Measurements from ENCODE around the gene MYH14. TPM values are rescaled to one million over a fixed set of nuclear protein-coding genes. Genes with fewer than 3 reads are reported as not detected.

MYH14 gene
- total RNA-seq, 1 donor from 2014 or later = not detected

DNA sequence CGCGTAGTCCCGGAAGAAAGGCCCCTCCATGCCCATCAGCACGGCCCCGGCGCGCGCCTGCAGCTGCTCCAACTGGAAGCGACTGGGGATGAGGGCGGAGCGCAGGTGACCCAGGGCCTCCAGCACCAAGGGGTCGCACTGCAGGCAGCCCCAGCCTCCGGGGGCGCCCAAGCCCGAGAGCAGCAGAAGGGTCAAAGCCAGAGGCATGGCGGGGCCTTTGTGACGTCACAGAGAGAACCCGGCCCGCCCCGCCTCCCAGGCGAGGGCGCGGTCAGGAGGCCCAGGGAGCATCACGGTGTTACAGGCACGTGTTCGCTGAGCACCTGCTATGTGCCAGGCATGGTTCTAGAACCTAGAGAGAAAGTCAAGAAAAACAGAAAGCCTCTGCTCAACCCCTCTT, 40.4 kb upstream of the MYH14 start, which contains the start of gene IZUMO2:
Gene IZUMO2, minus strand, starts transcription at position 294 of the 400 bp plus-strand sequence. Its CDS starts 87 bp downstream, at position 207.
- intact Hi-C loops (cut with micrococcal nuclease) = no loop called here
- Mint-ChIP-seq H3K4me1 (no peaks in the 10 kb centered on the region), H3K36me3 (ENCODE audit: low read depth) (no peaks in the 10 kb centered on the region), H3K27ac (no peak within 1 kb of the TSS), H3K27me3 (peaks cover 10% of the 10 kb centered on the region), H3K4me3 (no peak within 1 kb of the TSS), H3K9me3 (peaks cover 8% of the 10 kb centered on the region)
- ChIA-PET CTCF (no interaction called here), POLR2A (no interaction called here)
- DNase-seq = no peak
- no peak for ATAC-seq (ENCODE audit: low read depth)
- TF ChIP-seq CTCF (IDR thresholded peaks at IDR 0.05) = no peak

DNA sequence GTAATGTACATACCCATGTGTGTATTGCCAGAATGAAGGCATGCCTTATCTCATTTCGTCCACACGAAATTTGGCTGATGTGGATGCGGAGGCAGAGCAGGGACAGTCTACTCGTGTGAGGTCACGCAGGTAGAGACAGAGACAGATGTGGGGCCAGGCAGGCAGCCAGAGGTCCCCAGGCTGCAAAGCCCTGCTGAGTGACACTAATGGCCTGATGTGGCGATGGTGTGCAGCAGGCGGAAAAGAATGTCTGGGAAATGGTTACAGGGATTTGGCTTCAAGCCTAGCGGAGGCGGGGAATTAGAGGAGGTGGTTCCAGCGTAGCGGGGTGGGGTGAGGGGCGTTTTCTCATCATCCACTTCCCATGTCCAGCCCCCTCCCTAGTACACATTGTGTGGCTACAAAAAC, 36.1 kb upstream of the MYH14 start:
- TF ChIP-seq CTCF (IDR thresholded peaks at IDR 0.05) = no peak
- POLR2A ChIA-PET = no interaction called here
- Mint-ChIP-seq H3K4me1 (no peaks in the 10 kb centered on the region), H3K9me3 (no peaks in the 10 kb centered on the region), H3K27me3 (peaks cover 17% of the 10 kb centered on the region), H3K36me3 (ENCODE audit: low read depth) (no peaks in the 10 kb centered on the region), H3K27ac (no peak overlapping the region), H3K4me3 (no peak overlapping the region)
- no peak for ATAC-seq (ENCODE audit: low read depth)
- CTCF ChIA-PET = no interaction called here
- intact Hi-C loops (cut with micrococcal nuclease) = no loop called here
- DNase-seq = no peak

DNA sequence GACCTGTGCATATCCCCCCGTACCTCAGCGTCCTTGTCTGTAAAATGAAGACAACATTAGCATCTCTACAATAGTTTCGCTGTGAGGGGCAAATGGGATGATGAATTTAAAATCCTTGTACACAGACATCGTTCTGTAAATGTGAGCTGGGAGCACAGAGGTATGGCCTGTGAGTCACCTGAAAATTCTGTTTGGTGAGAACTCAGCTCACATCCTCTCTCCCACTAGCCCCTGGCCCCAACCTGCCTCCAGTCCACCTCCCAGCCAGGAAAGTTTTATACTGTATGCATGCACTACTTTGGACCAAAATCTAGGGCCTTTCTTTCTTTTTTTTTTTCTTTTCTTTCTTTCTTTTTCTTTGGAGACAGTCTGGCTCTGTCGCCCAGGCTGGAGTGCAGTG, 31.7 kb upstream of the MYH14 start:
- Mint-ChIP-seq H3K9me3 (peaks cover 4% of the 10 kb centered on the region), H3K27me3 (peaks cover 15% of the 10 kb centered on the region), H3K27ac (no peak overlapping the region), H3K4me1 (no peaks in the 10 kb centered on the region), H3K4me3 (no peak overlapping the region), H3K36me3 (ENCODE audit: low read depth) (no peaks in the 10 kb centered on the region)
- ATAC-seq (ENCODE audit: low read depth) = no peak
- ChIA-PET POLR2A (no interaction called here), CTCF (no interaction called here)
- no peak for DNase-seq
- intact Hi-C loops (cut with micrococcal nuclease) = no loop called here
- no peak for TF ChIP-seq CTCF (IDR thresholded peaks at IDR 0.05)

DNA sequence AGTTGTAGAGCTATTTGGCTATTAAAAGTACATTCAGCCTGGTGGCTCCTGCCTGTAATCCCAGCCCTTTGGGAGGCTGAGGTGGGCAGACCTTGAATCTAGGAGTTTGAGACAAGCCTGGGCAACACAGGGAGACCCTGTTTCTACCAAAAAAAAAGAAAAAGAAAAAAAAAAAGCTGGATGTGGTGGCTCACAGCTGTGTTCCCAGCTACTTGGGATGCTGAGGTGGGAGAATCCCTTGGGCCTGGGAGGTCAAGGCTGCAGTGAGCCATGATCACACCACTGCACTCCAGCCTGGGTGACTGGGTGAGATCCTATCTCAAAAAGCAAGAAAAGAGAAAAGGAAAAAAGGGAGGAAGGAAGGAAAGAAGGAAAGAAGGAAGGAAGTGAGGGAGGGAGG, 30.7 kb upstream of the MYH14 start:
- intact Hi-C loops (cut with micrococcal nuclease) = no loop called here
- peaks cover 4% of the 10 kb centered on the region for H3K9me3 Mint-ChIP-seq
- no peak for ATAC-seq (ENCODE audit: low read depth)
- POLR2A ChIA-PET = no interaction called here
- DNase-seq = no peak
- no peaks in the 10 kb centered on the region for H3K36me3 Mint-ChIP-seq (ENCODE audit: low read depth)
- peaks cover 13% of the 10 kb centered on the region for H3K27me3 Mint-ChIP-seq
- no peak overlapping the region for H3K4me3 Mint-ChIP-seq
- H3K27ac Mint-ChIP-seq = no peak overlapping the region
- CTCF ChIA-PET = no interaction called here
- TF ChIP-seq CTCF (IDR thresholded peaks at IDR 0.05) = no peak
- H3K4me1 Mint-ChIP-seq = no peaks in the 10 kb centered on the region

DNA sequence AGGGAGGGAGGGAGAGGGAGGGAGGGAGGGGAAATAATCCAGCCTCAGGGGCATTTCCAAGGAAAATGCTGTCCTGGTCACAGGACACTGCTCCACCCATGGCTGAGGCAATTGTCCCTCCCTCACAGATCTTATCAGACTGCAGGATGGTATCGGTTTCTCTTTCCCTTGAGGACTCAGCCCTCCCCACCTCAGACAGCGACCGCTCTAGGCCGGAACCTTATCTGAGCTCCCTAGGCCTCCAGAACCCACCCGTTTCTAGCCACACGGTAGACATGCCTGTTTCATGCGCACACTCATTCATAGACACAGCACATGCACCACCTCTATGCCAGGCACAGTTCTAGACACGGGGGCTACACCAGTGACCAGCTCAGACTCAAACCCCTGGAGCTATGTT, 30.3 kb upstream of the MYH14 start:
- ChIA-PET CTCF (no interaction called here), POLR2A (no interaction called here)
- Mint-ChIP-seq H3K4me1 (no peaks in the 10 kb centered on the region), H3K9me3 (peaks cover 4% of the 10 kb centered on the region), H3K27me3 (peaks cover 13% of the 10 kb centered on the region), H3K4me3 (no peak overlapping the region), H3K27ac (no peak overlapping the region), H3K36me3 (ENCODE audit: low read depth) (no peaks in the 10 kb centered on the region)
- no peak for ATAC-seq (ENCODE audit: low read depth)
- TF ChIP-seq CTCF (IDR thresholded peaks at IDR 0.05) = no peak
- intact Hi-C loops (cut with micrococcal nuclease) = no loop called here
- DNase-seq = no peak
